ENCODE results near the gene SEZ6.

DNA sequence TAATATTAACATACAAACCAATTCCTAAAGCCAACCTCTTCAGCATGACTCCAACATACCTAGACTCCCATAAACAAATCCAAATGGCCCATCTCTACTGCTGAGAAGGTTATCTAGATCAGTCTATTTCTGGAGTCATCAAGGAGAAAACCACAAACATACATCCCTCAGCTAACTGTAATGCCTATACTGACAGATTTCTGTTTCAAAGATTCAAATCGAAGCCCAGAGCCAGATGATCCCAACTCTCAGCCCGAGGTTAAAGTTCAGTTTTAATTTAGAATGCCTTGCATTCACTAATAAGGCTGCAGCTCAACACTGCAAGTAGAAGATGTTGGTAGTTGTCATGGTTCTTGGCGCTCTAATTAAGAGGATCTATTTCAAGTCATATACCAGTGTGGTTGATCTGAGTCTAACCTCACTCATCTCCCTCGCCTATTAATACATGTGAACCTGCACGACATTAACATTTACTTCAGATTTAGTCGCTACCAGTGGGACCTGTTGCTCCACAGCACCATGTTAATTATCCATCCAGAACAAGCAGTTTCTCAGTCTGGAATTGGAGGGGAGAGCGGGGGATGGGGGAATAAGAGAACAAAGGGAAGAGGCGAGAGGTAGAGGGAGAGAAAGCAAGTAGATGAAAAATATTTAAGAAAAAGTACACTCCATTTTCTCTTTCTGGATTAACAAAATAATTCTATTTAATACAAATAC lies 69.9 kb downstream of the SEZ6 start:
- TF ChIP-seq, protein P1, sequence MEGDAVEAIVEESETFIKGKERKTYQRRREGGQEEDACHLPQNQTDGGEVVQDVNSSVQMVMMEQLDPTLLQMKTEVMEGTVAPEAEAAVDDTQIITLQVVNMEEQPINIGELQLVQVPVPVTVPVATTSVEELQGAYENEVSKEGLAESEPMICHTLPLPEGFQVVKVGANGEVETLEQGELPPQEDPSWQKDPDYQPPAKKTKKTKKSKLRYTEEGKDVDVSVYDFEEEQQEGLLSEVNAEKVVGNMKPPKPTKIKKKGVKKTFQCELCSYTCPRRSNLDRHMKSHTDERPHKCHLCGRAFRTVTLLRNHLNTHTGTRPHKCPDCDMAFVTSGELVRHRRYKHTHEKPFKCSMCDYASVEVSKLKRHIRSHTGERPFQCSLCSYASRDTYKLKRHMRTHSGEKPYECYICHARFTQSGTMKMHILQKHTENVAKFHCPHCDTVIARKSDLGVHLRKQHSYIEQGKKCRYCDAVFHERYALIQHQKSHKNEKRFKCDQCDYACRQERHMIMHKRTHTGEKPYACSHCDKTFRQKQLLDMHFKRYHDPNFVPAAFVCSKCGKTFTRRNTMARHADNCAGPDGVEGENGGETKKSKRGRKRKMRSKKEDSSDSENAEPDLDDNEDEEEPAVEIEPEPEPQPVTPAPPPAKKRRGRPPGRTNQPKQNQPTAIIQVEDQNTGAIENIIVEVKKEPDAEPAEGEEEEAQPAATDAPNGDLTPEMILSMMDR (IDR thresholded peaks at IDR 0.05) = no peak
- no peak for TF ChIP-seq POLR2A (IDR thresholded peaks at IDR 0.05)
